A549 treated with AZD2906 at 1 μM for 4 hours (cell line): ENCODE results near the gene MSRB2. TPM values are rescaled to one million over a fixed set of nuclear protein-coding genes. Genes with fewer than 3 reads are reported as not detected.

Source experiments
- total RNA-seq: library from RNA; stranded (reverse); fragments of 200-300 nt; extraction: Qiagen RNA extraction; gene quantifications from 5 replicates; pipeline ENCODE4 v1.2.3, GENCODE V29; 2022

The MSRB2 gene
- total RNA-seq = 8.7 to 19.6 TPM (median 16.3 TPM) in 5 replicates

GRCh38 chr10:23095404-23095965 lies at the start of gene MSRB2:
MSRB2 (plus strand) TSS chr10:23095579; CDS start chr10:23095609, 30 bp downstream.

Other genes starting within 250 kb of the MSRB2 start
- gene ARMC3, start 167.5 kb upstream of the MSRB2 start, total RNA-seq = 0.35 to 0.79 TPM (median 0.53 TPM) in 5 replicates
- not detected in 5 replicates for gene PTF1A, start 96.7 kb downstream of the MSRB2 start, total RNA-seq
- 0.05 to 0.19 TPM (median 0.09 TPM) in 4 of 5 replicates, not detected in the other for gene C10orf67, start 249.2 kb downstream of the MSRB2 start, total RNA-seq